Erythroblast (primary cell): ENCODE measurements around the gene CWC25.

ENCODE experiments used
- GATA1 ChIP-seq: IDR thresholded peaks from 2 replicates; pipeline ENCODE4 v1.6.1; 2011; ENCODE audit warnings: low read depth, mild to moderate bottlenecking, control low read depth, low read length, moderate library complexity
- POLR2A ChIP-seq: IDR thresholded peaks from 2 replicates; pipeline ENCODE4 v1.6.1; 2011; ENCODE audit warnings: mild to moderate bottlenecking, low read length

DNA sequence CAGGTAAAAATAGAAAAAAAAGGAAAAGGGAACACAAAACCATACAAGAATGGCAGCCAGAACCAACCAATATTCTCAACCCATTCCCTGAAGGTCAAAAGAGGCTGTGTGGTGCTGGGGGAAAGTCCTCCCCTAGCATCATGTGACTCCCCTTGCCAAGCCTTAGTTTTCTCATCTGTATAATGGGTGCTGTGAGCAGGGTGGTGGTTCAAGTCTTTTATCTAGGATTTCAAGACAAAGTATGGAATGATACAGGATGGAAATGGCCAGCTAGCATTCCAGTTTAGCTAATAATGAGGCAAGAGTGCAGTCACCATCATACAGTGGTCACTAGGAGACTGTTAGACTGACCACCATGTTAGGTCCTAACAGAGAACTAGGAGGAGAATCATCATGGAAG is 51.9 kb downstream of the CWC25 start:
- TF ChIP-seq POLR2A (no peak), GATA1 (no peak)
